A673 (cell line): ENCODE data around the gene ARHGAP26. TPM values are rescaled to one million over a fixed set of nuclear protein-coding genes. Genes with fewer than 3 reads are reported as not detected.

ENCODE experiments used
- BruUV-seq: library from RNA; stranded (reverse); fragments of 400-500 nt; replicated peaks from 2 replicates; lab custom pipeline; 2021; lab: Mats Ljungman, UMichigan
- CTCF ChIA-PET: fragments of 300-600 bp; sonication (Branson Sonifier 250); formaldehyde crosslinking; loops from one replicate; lab custom pipeline; 2022; ENCODE audit warnings: antibody characterized with exemption; lab: Charles Lee
- POLR2A ChIA-PET: fragments of 300-600 bp; sonication (Branson Sonifier 250); formaldehyde crosslinking; loops from one replicate; lab custom pipeline; 2022; ENCODE audit warnings: antibody characterized with exemption; ENCODE audit not compliant: low non-redundant PET; lab: Charles Lee
- DNase-seq: peaks from one replicate; pipeline ENCODE4 v3.0.0-alpha.2; 2015; ENCODE audit warnings: low spot score
- H3K27ac ChIP-seq: fragments of 200-600 bp; sonication (generic); 2 replicates; pipeline ENCODE4 v1.5.1; 2016; ENCODE audit warnings: mixed run types, low read depth, mild to moderate bottlenecking, mixed read lengths, antibody characterized with exemption, low read length; ENCODE audit not compliant: poor library complexity, severe bottlenecking
- H3K27me3 ChIP-seq: fragments of 200-600 bp; sonication (generic); replicated peaks from 2 replicates; pipeline ENCODE4 v1.6.1; 2017; ENCODE audit warnings: mixed run types, low read depth, mild to moderate bottlenecking, mixed read lengths, antibody characterized with exemption, low read length; ENCODE audit not compliant: insufficient read depth, poor library complexity
- H3K36me3 ChIP-seq: fragments of 200-600 bp; sonication (generic); 2 replicates; pipeline ENCODE4 v1.6.1; 2016; ENCODE audit warnings: mixed run types, mild to moderate bottlenecking, mixed read lengths, antibody characterized with exemption, low read length; ENCODE audit not compliant: insufficient read depth, poor library complexity, severe bottlenecking
- H3K4me1 ChIP-seq: fragments of 200-600 bp; sonication (generic); 2 replicates; pipeline ENCODE4 v1.6.1; 2017; ENCODE audit warnings: mixed run types, mild to moderate bottlenecking, mixed read lengths, antibody characterized with exemption, low read length; ENCODE audit not compliant: insufficient read depth, poor library complexity, severe bottlenecking
- H3K4me3 ChIP-seq: fragments of 200-600 bp; sonication (generic); 2 replicates; pipeline ENCODE4 v1.5.1; 2016; ENCODE audit warnings: low read depth, mixed run types, mild to moderate bottlenecking, mixed read lengths, low read length; ENCODE audit not compliant: poor library complexity, severe bottlenecking
- H3K9me3 ChIP-seq: fragments of 200-600 bp; sonication (generic); 2 replicates; pipeline ENCODE4 v1.6.1; 2016; ENCODE audit warnings: mixed run types, low read depth, mild to moderate bottlenecking, mixed read lengths, antibody characterized with exemption, low read length; ENCODE audit not compliant: poor library complexity, severe bottlenecking
- CTCF ChIP-seq: fragments of 300-800, 200-600 bp; sonication (generic); conservative IDR thresholded peaks from 2 replicates; pipeline ENCODE4 v1.5.1; 2017; ENCODE audit warnings: low read depth, mild to moderate bottlenecking, antibody characterized with exemption, low read length, moderate library complexity, mixed read lengths
- EZH2 ChIP-seq: fragments of 200-600 bp; sonication (generic); IDR thresholded peaks from 2 replicates; pipeline ENCODE4 v1.6.1; 2017; ENCODE audit warnings: borderline replicate concordance, low read depth, mild to moderate bottlenecking, mixed read lengths, antibody characterized with exemption, low read length; ENCODE audit not compliant: poor library complexity, severe bottlenecking
- intact Hi-C: fragments of 100-400 bp; cut with micrococcal nuclease; formaldehyde crosslinking; loops from one replicate; pipeline ENCODE4 v1.10.0; 2022; ENCODE audit not compliant: unreplicated experiment
- total RNA-seq: library from RNA; stranded (reverse); gene quantifications from 2 replicates; pipeline ENCODE4 v1.2.3, GENCODE V29; 2021

The ARHGAP26 gene
- total RNA-seq, 1 experiment from 2014 or later = 25.5 TPM

- no peak for DNase-seq
- H3K4me3 ChIP-seq = no peak overlapping the region
- H3K9me3 ChIP-seq = no peaks in the 10 kb centered on the region
- H3K27ac ChIP-seq = no peak overlapping the region
- intact Hi-C loops = no loop called here
- H3K4me1 ChIP-seq = no peaks in the 10 kb centered on the region
- no peaks in the 10 kb centered on the region for H3K27me3 ChIP-seq
- H3K36me3 ChIP-seq = no peaks in the 10 kb centered on the region
- BruUV-seq = no TSS peak
- ChIA-PET POLR2A (no interaction called here), CTCF (no interaction called here)
- TF ChIP-seq CTCF (no peak), EZH2 (no peak)
These were observed 64.3 kb downstream of the ARHGAP26 start for GRCh38 chr5:142834504-142834903.

DNA sequence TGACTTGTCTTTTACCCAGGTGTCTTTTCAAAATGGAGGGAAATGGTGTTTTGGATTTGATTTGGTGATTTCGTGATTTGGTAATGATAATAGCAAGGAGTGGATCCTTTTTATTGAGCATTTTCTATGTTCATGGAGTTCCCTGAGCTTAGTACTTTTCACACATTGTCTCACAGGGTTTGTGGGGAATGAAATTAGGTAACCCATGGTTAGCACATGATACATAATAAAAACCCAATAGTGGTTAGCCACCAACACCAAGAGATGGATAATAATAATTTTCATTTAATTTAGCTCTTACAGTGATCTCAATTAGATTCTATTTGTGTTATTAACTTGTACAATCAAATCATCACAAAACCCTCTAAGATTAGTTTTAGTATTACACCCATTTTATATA is 65.4 kb downstream of the ARHGAP26 start:
- POLR2A ChIA-PET = no interaction called here

GRCh38 chr5:142836048-142836447 is 65.9 kb downstream of the ARHGAP26 start:
- Histone ChIP-seq H3K9me3 (no peaks in the 10 kb centered on the region), H3K27ac (no peak overlapping the region), H3K36me3 (no peaks in the 10 kb centered on the region), H3K4me1 (no peaks in the 10 kb centered on the region), H3K27me3 (no peaks in the 10 kb centered on the region), H3K4me3 (no peak overlapping the region)
- TF ChIP-seq EZH2 (no peak), CTCF (no peak)
- no TSS peak for BruUV-seq
- intact Hi-C loops = no loop called here
- ChIA-PET POLR2A (no interaction called here), CTCF (no interaction called here)
- DNase-seq = no peak

More for the DNA sequence above, 65.4 kb downstream of the ARHGAP26 start:
- intact Hi-C loops = no loop called here
- H3K27ac ChIP-seq = no peak overlapping the region
- DNase-seq = no peak
- TF ChIP-seq EZH2 (no peak), CTCF (no peak)
- no peak overlapping the region for H3K4me3 ChIP-seq
- H3K36me3 ChIP-seq = no peaks in the 10 kb centered on the region
- CTCF ChIA-PET = no interaction called here
- no TSS peak for BruUV-seq
- H3K4me1 ChIP-seq = no peaks in the 10 kb centered on the region
- H3K27me3 ChIP-seq = no peaks in the 10 kb centered on the region
- no peaks in the 10 kb centered on the region for H3K9me3 ChIP-seq
